HFF-Myc (cell line): Measurements from ENCODE around the gene ZIC4.

Source experiments
- DNase-seq: peaks from one replicate; pipeline ENCODE4 v3.0.0-alpha.2; 2011; ENCODE audit warnings: low read depth; ENCODE audit errors: extremely low read depth
- H3K4me3 ChIP-seq: replicated peaks from 2 replicates; pipeline ENCODE4 v1.5.1; 2011; ENCODE audit warnings: low read depth, mild to moderate bottlenecking, control low read depth, low read length
- CTCF ChIP-seq: IDR thresholded peaks from 2 replicates; pipeline ENCODE4 v1.5.1; 2012; ENCODE audit warnings: mild to moderate bottlenecking, low read depth, low read length, control low read depth; ENCODE audit errors: missing control alignments

Gene ZIC4

DNA sequence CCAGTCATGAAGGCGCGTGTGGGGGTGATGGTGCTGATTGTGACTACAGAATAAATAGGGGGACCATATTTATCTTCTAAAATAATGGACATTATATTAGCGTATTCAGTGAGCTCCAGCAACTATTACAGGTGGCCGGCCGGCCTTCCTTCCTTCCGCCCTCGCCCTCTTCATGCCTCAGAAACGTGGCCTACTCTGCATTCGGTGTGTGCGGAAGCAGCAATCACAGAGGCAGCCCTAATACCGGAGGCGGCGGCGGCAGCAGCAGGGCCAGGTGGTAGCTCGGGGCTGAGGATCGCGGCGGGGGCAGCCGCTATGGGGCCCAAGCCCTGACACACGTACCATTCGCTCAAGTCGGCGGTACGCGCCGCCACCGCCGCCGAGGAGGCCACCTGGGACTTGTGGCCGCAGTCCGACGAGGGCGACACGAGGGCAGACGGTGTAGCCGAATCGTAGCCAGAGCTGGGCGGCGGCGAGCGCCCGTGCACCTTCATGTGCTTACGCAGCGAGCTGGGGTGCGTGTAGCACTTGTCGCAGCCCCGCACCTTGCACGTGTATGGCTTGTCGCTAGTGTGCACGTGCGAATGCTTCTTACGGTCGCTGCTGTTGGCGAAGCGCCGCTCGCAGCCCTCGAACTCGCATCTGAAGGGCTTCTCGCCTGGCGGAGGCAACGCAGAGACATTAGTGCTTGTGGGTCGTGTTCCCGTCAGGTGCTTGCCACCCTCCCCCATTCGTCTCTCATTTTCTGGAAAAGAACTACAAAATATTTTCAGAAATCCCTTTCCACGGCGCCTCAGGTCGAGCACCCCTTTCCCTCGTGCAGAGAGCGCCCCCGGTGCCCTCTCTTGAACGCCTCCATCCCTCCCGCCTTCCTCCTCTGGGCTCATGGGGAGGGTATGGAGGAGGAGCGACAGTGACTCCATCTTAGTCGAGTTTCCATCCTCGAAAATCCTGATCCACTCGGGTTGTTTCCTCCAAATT lies 15.5 kb downstream of the ZIC4 start:
- no peak for TF ChIP-seq CTCF
- H3K4me3 ChIP-seq: no peak overlapping the region
- no peak for DNase-seq

DNA sequence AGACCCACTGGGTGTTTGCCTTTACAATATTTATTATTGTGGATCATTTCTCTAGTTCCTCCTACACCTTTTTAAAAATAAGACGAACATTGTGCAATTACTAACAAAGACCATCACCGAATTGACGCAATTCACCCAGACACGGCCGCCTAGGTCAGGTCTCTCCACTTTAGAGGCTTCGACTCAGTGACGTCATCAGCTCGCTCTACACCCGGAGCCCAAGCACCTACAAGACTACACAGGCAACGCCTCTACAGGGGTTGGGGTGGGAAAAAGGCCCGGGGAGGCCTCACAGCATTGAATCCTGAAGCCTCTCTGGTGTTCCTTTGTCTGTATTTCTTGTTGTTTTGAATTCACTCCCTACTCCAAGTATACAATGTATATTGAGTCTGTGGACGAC lies 16.6 kb downstream of the ZIC4 start:
- no peak for DNase-seq
- no peak overlapping the region for H3K4me3 ChIP-seq
- TF ChIP-seq CTCF: no peak

- no peak for DNase-seq
- no peak overlapping the region for H3K4me3 ChIP-seq
- TF ChIP-seq CTCF: no peak
Measured at GRCh38 chr3:147388700-147389580, 17.4 kb downstream of the ZIC4 start.

- no peak overlapping the region for H3K4me3 ChIP-seq
- no peak for TF ChIP-seq CTCF
- DNase-seq: no peak
Measured at GRCh38 chr3:147387885-147388699, 18.3 kb downstream of the ZIC4 start.

DNA sequence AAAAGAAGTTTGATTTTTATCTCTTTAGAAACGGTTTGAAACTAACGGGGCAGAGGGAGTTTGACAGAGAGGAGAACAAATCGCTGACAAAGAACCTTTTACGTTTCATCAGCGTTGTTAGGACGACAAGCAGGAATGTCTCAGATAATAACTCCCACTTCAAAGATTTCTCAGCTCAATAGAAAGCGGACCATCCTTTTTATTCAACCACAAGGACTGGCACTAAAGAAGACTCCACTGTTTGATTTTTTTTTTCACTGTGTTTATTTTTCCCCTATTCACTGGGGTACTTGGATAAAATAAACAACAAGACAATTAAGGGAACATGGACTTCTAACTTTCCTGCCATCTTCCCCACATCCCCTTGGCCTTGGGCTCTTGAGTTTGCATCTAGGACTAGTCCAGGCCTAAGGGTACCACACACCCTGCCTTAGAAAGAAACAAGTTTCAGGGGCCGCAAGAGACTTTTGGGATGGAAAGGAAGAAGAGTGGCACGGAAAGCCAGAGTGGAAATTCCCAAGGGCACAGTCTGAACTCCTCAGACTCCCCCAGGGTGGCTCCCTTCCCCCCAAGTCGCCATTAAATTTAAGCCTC lies 19.0 kb downstream of the ZIC4 start:
- no peak for DNase-seq
- TF ChIP-seq CTCF: no peak
- no peak overlapping the region for H3K4me3 ChIP-seq
